Measurements from ENCODE around the gene CHST11.

DNA sequence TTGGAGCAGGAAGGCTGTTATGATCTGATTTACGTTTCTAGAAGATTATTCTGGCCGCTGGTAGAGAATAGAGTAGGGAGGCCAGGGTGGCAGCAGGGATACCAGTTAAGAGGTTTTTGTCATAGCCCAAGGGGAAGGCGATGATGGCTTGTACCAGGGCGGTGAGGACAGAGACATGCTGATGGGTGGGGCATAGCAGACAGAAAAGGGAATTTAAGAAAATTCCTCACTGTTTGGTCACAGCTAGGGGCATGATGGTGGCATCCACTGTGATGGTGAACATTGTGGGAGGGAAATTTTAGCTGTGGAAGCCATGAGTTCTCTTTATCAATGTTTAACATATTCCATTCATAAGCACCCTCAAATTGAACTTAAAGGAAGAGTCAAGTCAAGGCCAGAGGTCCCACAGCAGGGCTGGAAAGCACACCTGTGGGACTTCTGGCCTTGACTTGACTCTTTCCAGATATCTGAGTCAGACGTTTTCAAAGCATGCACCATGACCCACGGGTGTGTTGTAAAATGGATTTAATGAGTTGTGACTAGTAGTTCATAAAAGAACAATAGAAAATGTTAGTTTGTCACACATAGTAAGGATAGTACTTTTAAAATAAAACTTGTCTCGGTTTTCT is 134.6 kb downstream of the CHST11 start:
- no peak for TF ChIP-seq ZNF263 (CRISPR knock-in tag; IDR thresholded peaks at IDR 0.05; ENCODE audit: borderline replicate concordance)
- no peak for TF ChIP-seq POLR2H (tag; IDR thresholded peaks at IDR 0.05; ENCODE audit: low read depth)
- no peak for TF ChIP-seq EZH2 (IDR thresholded peaks at IDR 0.05; ENCODE audit: borderline replicate concordance, low read depth, low read length)
- no peak for TF ChIP-seq HMG20B (CRISPR knock-in tag; IDR thresholded peaks at IDR 0.05)
